ENCODE results near the gene TMEM125. TPM values are rescaled to one million over a fixed set of nuclear protein-coding genes. Genes with fewer than 3 reads are reported as not detected.

TMEM125 gene
- total and polyA plus RNA-seq, 2 of the 4 experiments (the other 2 are of a cell fraction), result under 0.01 to 0.03 TPM

DNA sequence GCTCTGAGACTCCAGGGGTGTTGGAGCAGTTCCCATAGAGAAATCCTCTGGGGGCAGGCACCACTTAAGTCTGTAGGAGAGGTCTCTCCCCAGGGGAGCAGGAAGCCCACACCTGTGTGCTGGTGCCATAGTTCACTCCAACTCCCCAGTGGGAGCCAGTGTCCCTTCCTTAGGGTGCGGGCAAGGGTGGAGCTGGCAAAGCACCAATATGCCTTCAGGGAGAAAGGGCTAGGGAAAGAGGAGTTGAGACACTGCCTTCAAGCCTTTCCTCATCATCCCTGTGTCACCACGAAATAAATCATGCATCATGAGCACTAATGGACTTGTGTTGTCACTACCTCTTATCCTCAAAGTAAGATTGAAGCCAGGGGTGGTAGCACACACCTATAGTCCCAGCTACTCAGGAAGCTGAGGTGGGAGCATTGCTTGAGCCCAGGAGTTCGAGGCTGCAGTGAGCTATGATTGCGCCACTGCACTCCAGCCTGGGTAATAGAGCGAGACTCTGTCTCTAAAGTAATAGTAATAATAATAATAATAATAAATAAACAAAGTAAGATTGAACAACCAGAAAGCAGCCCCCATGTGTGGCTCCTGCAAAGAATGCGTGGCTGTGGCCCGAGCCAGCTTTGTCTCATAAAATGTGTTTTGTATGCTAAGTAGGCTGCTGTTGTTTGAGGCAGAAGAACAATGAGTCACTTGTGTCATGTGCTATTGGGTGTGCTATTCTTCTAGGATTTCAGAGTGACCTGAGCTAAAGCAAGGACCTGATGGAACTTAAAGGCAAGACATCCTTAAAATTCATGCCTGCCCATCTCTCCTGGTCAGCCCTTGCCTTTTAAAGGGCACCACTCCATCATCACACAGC lies 24.3 kb downstream of the TMEM125 start:
- no CpG with 5 or more reads among the region's 7 CpGs for WGBS, 2 experiments (ENCODE audit: extremely low coverage in 2 of 2, insufficient read length in 1 of 2)
- no peak overlapping the region for H4K5ac ChIP-seq (ENCODE audit: low read depth, low read length)
- no peak overlapping the region for H3K56ac ChIP-seq (ENCODE audit: extremely low read depth, insufficient read depth, low read length)
- H3K36me3 ChIP-seq (ENCODE audit: control insufficient read depth, insufficient read depth, low read length), result no peaks in the 10 kb centered on the region
- dilution Hi-C loops (cut with HindIII; ENCODE audit: low sequenced_read_pairs, unreplicated experiment) (no loop called here), in situ Hi-C loops (cut with MboI; ENCODE audit: low sequenced_read_pairs) (no loop called here), intact Hi-C loops (cut with micrococcal nuclease) (no loop called here)
- no peak overlapping the region; the same call in 1 of the 2 replicates for H3K23ac ChIP-seq (ENCODE audit: low read depth, low read length)
- CTCF ChIA-PET, result interaction anchor here (0.7 to 1.4 kb wide), 2 partner anchors 15 to 64 kb away, joined by 3 read pairs; partner anchors contain the start of gene CDC20
- peak overlapping the region; percentile 41 for H2AFZ ChIP-seq (replicated peaks; ENCODE audit: low read length, poor library complexity)
- no peak overlapping the region for H3K18ac ChIP-seq (ENCODE audit: low read depth, low read length)
- H2AK5ac ChIP-seq (ENCODE audit: low read depth, low read length), result 0 out of 2 replicates have a peak overlapping the region, but pooled peaks have one; percentile 14
- POLR2A ChIA-PET (ENCODE audit: unreplicated experiment), result no interaction called here
- H3K9me1 ChIP-seq (ENCODE audit: insufficient read depth, low read length), result peaks cover 3% of the 10 kb centered on the region; the same call in 1 of the 2 replicates
- no peaks in the 10 kb centered on the region for H4K20me1 ChIP-seq (ENCODE audit: insufficient read depth, low read length)
- TF ChIP-seq RFX5 (IDR thresholded peaks at IDR 0.05; ENCODE audit: low read depth, low read length) (no peak), CEBPB (IDR thresholded peaks at IDR 0.05; ENCODE audit: low read depth, low read length) (peak; percentile 29; the same call in 1 of the 2 replicates), BHLHE40 (IDR thresholded peaks at IDR 0.05; ENCODE audit: low read depth, low read length) (0 out of 2 replicates have a peak, but pooled peaks have one; percentile 17)
- H4K91ac ChIP-seq (ENCODE audit: insufficient read depth, low read depth, low read length), result no peak overlapping the region
- H3K4me2 ChIP-seq (ENCODE audit: low read depth, low read length), result no peak overlapping the region
- H3K4me1 ChIP-seq (ENCODE audit: control insufficient read depth, insufficient read depth, low read length), result peaks cover 10% of the 10 kb centered on the region
- no peak overlapping the region for H2BK20ac ChIP-seq (ENCODE audit: low read depth, low read length)
- no peak overlapping the region for H2BK5ac ChIP-seq (ENCODE audit: low read depth, low read length, poor library complexity, severe bottlenecking)
- no peak overlapping the region for H3K4me3 ChIP-seq (ENCODE audit: insufficient read depth, low read depth, low read length)
- H3K27me3 ChIP-seq (ENCODE audit: control insufficient read depth, insufficient read depth, low read length), result peaks cover 4% of the 10 kb centered on the region
- no peaks in the 10 kb centered on the region for H3K79me1 ChIP-seq (ENCODE audit: low read depth in 1 of 2, low read length in 2 of 2)
- H3K27ac ChIP-seq (ENCODE audit: insufficient read depth, low read length), result no peak overlapping the region; the same call in 1 of the 2 replicates
- H4K8ac ChIP-seq (ENCODE audit: low read depth in 2 of 2, low read length in 2 of 2), result no peak overlapping the region
- ATAC-seq (ENCODE audit: low read depth), result peak; percentile 19; the same call in 1 of the 2 replicates
- no peak overlapping the region for H2BK15ac ChIP-seq (ENCODE audit: low read depth, low read length)
- peak; percentile 56 for DNase-seq
- no peaks in the 10 kb centered on the region for H3K9me3 ChIP-seq (ENCODE audit: control insufficient read depth, insufficient read depth, low read length)
- H2AK9ac ChIP-seq (replicated peaks; ENCODE audit: low read depth, low read length, poor library complexity), result peak overlapping the region; percentile 49
- peak overlapping the region; percentile 36; the same call in 1 of the 2 replicates for H3K14ac ChIP-seq (replicated peaks; ENCODE audit: low read depth, low read length)
- H3K9ac ChIP-seq (ENCODE audit: low read depth, low read length), result no peak overlapping the region
- no peak overlapping the region for H3K4ac ChIP-seq (ENCODE audit: low read depth, low read length)
- H2BK120ac ChIP-seq (ENCODE audit: low read depth, low read length), result no peak overlapping the region
- BruUV-seq (replicated peaks), result no TSS peak

Data from IMR-90 (cell line).